ENCODE results near the gene TRPV5.

Gene TRPV5

DNA sequence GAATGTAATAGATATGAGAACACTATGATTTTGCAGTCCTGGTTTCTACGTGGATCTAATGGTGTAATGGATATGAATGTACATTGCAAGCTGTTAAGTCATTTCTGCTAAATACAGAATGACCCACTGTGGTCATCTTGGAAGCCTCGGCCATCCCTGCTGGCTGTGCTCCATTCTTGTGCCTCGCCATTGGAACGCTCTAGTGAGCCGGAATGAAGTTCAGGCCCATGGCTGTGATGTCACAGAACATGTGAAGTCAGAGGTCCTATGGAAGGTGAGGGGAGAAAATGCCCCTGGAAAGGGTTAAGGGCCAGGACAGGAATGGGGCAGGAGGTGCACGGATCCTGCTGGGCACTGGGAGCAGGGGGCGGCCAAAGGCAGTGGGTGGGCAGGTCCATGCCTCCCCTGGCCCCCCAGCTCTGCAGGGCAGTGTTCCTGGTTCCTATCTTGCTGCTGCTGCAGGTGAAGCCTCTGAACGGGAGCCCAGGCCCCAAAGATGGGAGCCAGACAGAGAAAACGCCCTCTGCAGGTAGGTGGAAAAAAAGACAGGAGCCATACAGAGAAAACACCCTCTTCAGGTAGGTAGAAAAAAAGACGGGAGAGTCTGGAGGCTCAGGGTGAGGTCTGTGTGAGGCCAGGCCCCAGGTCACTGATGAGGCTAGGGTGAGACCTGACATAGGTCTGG is 5.8 kb upstream of the TRPV5 start, which contains the start of gene LLCFC1:
TSS of gene LLCFC1 (plus strand) at position 259 of the 685 bp plus-strand sequence. CDS start at position 397, 138 bp downstream.
- DNase-seq, result no peak

DNA sequence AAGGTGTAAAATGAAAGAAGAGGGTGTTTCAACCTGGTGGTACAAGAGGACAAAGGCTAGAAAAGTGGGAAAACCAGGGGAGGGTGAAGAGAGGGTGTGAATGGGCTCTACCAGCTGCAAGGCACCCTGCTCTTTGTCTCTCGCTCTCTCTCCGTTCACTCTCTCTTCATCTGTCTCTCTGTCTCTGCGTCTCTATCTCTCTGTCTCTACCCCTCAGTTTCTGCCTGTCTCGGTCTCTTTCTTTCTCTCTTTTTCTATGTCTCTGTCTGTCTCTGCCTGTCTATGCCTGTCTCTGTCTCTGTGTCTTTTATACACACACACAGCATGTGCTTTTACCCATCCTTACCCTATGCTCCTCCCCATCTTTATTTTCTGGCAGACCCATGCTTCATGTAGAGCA is 5.1 kb upstream of the TRPV5 start:
- no peak for DNase-seq

DNA sequence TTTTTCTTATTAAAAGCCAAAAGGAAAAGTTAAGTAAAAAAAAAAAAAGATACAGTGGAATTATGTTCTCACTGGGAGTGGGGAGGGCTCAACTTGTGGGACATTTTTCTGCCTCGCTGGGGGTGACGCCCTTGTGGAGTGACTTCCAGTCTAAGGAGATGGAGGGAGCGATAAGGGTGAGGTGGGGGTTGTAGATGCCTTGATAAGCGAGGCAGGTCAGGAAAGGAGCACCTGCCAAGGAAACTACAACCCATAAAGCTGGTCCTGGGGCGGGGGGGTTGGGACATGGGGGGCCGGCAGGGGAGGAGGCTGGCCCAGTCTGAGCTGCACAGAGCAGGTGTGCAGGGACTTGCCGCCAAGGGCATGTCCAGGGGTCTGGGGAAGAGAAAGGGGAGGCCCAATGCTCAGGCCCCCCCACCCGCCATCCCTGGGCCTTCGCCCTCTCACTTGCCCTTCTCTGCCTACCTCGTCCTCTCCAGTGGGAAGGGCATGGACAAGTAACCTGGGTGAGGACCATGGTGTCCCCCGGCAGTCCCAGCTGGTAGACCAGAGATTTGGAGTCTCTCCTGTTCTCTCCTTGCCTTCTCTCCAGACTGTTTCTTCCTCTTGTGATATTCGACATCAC is 2.5 kb upstream of the TRPV5 start:
- DNase-seq, result no peak

DNA sequence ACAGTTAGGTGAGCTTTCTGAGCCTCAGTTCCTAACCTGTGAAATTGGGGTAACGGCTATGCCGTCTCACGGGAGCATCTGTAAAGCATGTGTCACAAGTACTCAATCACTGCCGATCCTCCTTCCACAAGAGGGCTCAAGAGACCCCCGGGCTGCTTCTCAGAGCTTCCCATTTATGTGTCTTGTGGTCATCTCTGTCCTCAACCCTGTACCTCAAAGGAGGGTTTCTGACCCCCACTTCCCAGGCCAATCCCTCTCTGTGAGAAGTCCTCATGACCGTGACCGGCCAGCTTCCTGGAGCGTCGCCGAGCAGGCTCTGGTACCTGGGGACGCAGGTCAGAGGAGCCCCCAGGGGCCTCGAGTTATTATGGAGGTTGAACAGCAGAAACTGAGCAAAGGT is 510 bp upstream of the TRPV5 start:
- no peak for DNase-seq

DNA sequence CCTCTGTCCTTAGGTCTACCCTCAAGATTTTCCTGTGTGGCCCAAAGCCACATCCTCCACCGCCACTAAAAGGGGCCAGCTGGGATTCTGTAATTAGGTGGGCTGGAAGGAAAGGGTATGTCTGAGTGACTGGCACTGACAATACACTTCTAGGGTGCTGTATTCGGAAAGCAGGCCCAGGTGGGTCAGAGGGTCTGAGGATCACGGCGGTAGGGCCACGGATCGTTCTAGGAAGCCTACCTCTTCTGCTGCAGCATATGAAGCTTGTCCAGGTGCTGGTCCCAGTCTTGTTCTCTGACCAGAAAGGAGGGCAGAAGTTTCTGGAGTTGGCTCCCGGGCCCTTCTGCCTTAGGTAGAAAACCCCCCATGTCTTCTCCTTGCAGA is 462 bp downstream of the TRPV5 start:
- DNase-seq, result no peak

DNA sequence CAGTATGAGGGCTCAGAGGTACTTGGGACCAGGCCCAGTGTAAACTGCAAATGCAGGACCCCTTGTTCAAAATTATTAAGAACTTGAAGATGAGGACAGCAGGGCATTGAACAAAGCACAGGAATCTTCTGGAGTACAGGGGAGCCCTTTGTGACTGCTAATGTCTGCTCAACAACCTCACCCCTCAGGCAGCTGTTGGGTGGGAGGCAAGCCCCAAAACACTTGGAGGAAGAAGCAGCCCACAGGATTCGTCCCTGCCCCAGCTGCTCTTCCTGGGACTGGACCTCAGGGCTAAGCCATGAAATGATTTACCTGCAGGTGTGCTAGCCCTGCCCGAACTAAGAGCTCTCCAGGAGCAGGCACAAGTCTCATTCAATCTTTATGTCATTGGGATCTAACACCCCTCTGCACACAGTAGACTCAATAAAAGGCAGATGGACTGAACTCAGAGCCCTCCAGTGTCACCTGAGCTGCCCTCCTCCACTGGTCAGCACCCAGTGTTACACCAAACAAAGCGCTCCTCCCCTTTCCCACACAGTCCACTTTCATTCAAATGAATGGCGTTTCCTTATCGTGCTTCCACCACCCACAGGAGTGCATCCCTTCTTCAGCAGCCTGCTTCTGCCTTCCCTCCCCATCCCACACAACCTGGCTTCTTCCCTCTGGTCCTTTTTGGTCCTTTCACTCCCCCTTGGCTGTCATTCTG is 1.0 kb downstream of the TRPV5 start:
- DNase-seq, result no peak

DNA sequence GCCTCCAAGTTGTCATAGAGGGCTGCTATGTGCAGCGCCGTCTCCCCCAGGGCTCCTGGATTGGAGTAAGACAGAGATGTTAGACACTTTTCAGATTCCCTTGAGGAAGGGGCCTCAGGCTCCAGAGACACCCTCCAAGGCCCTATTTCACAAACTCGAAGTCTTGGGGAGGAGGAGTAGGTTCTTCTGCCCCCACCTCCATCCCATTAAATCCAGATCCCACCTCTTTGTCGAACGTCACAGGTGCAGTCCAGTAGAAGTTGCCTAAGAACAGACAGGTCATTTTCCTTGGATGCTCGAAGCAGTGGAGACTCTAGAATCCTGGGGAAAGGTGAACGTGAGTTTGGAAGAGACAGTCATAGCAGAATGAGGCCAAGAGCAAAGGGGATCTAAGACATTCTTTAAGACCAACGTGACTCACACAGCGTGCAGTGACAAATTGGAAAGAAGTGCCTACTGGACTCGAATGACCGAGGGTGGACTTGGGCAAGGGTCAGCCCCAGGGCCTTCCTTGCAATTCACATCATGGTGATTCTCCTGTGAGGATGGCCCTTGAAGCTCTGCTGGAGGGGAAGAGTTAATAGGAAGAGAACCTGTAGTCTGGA is 3.3 kb downstream of the TRPV5 start:
- DNase-seq, result no peak

DNA sequence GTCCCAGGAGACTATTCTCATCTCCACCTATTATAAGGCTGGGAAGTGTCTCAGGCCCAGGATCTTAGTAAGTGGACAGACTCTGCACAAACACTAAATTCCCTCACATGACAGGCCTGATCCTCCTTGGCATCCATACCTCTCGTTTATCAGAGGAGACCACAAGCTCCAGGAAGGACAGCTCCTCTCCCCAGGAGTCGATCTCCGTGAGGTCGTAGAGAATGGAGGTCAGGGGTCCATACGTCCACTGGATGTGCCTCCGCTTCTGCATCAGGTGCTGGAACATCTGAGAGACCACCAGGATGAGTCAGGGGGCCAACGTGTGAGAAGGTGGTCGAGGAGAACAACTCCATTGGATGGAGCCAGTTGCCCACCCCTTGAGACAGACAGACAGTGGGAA is 5.6 kb downstream of the TRPV5 start:
- DNase-seq, result no peak

DNA sequence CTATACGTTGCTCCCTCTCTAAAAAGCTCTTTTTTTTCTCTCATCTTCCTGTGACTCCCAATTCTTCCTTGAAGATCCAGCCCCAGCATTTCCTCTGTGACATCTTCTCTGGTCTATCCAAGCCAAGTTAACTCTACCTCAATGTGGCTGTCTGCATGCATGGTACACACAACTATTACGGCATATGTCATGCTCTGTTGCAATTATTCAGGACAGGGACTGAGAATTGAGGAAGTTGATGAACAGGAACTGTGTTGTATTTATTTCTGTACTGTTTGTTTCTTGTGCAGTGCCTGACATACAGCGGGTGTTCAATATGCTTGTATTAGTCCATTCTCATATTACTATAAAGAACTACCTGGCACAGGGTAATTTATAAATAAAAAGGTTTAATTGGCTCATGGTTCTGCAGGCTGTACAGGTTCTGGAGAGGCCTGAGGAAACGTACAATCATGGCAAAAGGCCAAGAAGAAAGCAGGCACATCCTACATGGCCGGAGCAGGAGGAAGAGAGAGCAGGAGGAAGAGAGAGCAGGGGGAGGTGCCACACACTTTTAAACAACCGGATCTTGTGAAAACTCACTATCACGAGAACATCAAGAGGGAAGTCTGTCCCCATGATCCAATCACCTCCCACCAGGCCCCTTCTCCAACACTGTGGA is 6.3 kb downstream of the TRPV5 start:
- DNase-seq, result no peak

DNA sequence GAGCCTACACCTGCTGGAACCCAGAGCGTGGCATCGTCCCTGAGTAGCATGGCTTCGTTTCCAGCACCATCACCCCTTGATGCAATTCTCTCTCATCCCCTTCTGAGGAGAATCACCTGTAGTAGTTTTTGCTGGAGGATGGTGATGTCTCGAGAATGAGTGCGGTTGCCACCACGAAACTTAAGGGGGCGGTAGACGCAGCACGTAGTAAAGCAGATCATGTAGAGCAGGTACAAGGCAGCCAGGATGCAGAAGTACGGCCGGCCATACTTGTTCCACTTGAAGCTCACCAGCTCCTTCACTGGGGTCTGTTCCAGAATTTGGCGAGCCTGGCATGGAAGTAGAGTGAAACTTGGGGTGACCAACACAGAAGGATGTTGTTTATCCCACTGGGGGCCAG is 8.1 kb downstream of the TRPV5 start:
- no peak for DNase-seq

DNA sequence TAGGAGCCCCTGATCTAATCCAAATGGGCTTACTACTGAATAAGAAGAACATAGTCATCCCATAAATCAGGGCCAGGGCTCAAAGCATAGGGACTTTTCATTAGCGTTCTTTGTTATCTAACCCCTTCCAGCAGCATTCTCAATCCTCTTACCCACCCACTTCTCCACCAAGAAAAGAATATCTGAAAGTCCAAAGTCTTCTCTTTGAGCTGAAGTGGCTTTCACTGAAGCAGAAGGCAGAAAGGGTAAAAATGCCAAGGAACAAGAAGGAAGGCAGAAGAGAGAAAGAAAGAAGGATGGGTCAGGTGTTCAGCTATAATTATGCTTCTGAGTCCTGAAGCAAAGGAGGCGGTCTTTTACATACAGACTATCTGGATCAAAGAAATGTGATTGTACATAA is 10.2 kb downstream of the TRPV5 start:
- no peak for DNase-seq

DNA sequence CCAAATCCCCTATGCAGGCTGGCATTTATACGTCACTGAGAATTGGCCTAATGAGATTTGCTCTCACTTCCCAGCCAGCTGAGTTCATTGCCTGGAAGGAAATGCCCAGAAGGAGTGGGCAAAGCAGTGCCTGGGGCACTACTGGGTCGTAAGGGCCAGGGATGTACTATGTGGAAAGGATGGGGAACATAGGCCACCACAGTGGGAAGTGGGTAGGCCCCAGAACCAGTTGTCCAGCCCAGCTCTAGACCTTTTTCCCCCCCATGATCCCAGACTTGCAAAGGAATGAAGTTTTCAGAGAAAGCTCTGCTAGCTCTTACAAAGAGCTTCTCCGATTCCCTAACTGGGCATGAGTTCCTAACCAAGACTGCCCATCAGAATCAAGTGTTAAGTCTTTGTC is 13.9 kb downstream of the TRPV5 start:
- no peak for DNase-seq

DNA sequence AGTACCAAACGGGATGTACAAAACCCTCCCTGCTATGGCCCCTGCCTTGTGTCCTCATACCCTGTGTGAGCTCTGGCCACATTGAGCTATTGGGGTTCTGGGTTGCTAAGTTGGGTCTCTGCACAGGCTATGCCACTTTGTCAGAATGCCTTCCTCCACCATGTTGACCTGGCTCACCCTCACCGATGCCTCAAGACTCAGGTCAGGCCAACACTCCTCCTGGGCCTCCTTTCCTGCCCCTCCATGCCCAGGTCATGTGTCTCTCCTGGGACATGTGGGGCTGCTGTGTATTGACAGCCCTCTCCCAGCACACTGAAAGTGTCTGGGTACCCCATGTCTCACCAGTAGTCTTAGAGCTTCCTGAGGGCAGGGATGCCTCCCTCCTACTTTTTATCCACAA is 14.6 kb downstream of the TRPV5 start:
- DNase-seq, result no peak

DNA sequence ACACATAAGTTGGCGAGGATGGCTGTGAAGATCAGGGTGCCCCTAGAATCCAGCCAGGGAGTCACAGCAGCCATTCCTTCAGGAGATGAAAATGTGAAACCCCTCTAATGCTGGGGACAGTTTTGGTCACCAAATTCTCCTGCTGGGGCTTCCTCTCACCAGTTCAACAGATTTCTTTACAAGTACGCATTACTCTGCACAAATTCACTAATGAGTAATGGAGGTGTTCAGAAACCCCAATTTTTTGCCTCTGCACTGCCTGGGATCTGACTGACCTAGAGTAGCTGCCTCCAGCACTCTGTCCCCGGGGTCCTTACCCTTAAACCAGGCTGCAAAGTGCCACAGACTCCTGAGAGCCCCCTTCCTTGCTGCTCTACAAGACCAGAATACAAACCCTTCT is 16.1 kb downstream of the TRPV5 start:
- DNase-seq, result no peak

DNA sequence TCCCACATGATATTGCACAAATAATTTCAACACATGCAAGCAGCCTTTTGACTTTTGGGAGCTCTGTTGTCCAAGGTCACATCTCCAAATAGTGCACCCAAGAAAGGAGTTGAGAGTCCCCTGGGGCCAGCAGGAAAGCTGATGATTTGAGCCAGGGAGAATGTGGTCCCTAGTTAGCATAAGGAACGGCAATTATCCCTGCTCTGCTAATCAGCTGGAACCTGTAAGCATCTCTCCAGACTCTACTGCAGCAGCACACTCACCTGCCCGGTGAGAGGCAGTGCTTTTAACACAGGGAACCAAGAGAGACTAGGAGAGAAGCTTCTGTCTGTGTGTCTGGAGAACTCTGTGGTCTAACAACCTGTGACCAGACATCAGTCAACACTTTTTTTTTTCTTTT is 17.0 kb downstream of the TRPV5 start:
- no peak for DNase-seq

DNA sequence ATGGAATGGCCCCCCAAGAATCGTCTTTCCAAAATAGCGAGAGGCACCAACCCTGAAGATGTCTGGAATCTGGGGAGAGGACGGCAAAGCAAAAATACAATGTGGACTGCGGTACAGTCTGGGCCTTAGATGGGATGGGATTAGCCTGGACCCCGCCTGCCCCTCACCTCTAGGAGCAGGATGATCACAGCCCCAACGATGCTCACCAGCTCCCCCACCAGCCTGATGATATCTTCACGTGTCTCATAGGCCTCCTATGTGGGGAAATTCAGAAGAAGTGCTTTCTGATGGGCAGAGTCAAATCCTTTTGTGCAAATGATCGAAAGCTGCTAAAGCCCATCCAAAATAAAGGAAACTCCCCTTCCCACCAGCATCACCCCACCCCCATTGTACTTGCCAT is 18.2 kb downstream of the TRPV5 start:
- no peak for DNase-seq

DNA sequence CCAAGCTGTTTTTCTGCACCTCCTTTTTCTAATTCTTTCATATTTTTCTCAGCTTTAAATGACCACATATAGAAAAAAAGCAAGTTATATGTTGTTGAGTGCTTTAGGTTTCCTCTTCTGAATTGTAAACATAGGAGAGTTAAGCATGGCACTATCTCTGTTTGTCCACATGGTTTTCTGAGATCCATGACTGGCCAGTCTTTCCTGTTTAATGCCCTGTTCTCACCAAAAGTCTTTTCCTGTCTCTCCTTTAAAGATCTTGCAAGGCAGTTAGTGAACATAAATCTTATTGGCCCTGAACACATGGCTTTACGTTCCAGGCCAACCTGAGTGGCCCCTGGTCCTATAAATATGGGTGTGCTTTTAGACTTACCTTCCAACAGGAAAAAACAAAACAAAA is 19.4 kb downstream of the TRPV5 start:
- DNase-seq, result no peak

DNA sequence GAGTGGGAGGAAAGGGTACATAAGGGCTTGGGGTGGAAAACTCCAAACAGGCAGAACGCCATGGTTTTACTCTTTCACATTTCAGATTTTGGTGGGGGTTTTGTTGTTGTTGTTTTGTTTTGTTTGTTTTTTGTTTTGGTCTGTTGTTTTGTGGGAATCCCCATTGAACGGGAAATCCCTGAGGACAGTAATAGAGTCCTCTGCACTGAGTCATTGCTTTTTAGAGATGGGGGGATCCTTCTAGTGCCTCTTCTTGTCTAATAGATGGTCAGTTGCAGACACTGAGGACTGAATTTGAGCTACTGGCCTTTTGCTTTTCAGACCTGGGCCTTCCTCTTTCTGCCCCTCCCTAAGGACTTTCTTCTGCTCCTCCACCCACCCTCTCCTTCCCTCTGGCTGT is 20.0 kb downstream of the TRPV5 start:
- DNase-seq, result no peak

DNA sequence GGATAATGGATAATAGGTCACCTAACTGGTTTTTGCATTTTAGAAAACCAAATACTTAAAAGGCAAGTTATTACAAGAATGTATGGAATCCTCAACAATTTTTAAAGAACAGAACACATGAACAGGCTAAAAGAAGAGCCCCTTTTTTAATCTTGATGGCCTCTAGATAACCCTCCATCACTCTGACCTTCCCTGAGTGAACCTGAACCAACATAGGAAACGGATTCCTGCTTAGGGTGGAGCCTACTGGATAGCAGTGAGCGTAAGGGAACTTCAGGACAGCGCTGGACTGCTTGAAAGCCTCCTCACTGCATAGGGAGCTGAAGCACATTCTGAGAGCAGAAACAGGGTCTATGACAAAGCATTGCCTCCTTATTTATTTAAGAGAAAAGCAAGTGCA is 20.5 kb downstream of the TRPV5 start:
- no peak for DNase-seq

DNA sequence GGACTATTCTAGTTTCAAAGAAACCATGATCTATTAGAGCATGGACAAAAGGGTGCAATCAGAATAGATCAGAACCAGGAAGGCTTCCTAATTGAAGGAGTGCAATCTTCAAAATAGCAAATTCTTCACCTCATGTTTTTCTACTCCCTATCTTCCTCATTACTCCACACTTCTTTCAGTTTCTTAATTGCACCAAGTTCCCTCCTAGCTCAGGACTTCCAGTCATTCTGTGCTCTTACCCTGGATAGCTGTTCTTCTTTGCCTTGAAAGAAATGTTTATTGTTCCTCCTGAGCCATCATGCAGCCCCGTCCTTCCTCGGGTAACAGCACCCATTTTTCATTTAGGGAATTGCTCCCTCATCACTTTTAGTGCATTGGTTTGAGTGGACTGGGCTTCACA is 23.1 kb downstream of the TRPV5 start:
- no peak for DNase-seq

DNA sequence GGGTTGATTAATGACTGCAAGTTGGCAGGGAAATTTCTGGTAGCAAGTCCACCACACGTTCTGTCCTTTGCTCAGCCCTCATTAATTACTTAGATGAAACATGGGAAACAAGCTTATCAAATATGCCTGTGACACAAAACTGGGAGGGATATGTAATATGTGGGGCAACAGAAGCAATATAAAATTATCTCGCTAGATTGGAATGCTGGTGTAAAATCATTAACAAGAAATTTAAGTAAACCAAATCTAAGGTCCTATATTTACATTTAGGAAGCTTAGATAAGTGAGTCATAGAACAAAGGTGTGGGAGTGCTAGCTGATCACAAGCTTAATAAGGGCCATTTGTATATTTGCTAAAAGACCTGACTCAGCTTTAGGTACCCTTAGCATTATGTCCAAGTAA is 23.5 kb downstream of the TRPV5 start:
- DNase-seq, result no peak

DNA sequence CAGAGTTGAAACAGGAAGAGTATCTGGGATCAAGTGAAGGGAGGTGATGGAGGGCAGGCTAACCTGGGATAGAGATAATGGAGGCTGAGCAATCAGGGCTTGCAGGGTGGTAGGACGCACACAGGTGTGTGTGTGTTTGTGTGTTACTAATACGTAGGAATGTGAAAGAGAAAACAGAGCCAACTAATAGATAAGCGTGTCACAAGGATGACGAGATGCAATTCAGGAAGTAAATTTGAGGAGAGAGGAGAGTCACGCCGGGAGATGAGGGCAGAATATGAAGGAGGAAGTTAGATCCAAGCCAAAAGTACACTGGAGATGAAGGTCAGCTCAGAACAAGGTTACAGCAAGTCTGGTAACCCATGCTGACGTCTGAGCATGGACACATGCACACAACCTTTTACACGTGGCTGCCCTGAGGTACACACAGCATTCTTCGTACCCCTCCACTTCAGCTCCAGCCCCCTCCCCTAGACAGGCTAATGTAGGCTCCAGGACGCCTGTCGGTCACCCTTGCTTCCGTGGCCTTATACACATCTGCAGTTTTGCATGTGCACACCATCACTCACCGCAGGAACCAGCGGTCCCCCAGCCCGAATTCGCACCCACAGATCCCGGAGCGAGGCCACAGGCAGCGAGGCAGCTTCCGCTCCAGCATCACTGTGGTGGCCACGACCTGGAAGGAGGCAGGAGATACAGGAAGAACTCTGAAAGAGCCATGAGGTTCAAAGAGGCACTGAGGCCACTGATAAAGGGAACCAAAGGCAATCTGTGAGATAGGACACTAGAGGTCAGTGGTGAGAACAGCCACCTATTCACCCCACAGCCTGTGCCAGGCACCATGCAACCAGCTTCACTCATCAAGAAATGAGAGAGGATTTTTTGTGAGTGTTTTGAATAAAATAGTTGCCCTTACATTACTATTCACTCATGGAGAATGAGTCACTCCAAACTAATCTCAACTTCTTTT is 24.3 kb downstream of the TRPV5 start:
- DNase-seq, result no peak
